Spleen (tissue), 11 donors: Measurements from ENCODE around the gene PRSS2. TPM values are rescaled to one million over a fixed set of nuclear protein-coding genes. Genes with fewer than 3 reads are reported as not detected.

Source experiments
- DNase-seq: peaks from one replicate; pipeline ENCODE4 v3.0.0-alpha.2; 2020
- H3K27ac ChIP-seq, 8 donors: fragments of 200-600 bp; sonication (generic) in 7 of 8; 1 replicate in 4 of 8; 2 replicates in 4 of 8; pipeline versions ENCODE4 v1.5.0 to v1.8.0; 2016 to 2021; ENCODE audit warnings: inconsistent platforms in 4 of 8, mild to moderate bottlenecking in 4 of 8, moderate library complexity in 1 of 8
- H3K27me3 ChIP-seq, 7 donors: fragments of 200-600 bp; sonication (generic) in 6 of 7; replicated peaks in 1 of 7; 1 replicate in 4 of 7; 2 replicates in 3 of 7; pipeline versions ENCODE4 v1.5.0 to v1.8.0; 2016 to 2021; ENCODE audit warnings: inconsistent platforms in 3 of 7, mild to moderate bottlenecking in 1 of 7
- H3K36me3 ChIP-seq, 6 donors: fragments of 200-600 bp; sonication (generic) in 5 of 6; 1 replicate in 4 of 6; 2 replicates in 2 of 6; pipeline versions ENCODE4 v1.5.0 to v1.8.0; 2016 to 2021; ENCODE audit warnings: inconsistent platforms in 2 of 6
- H3K4me1 ChIP-seq, 6 donors: fragments of 200-600 bp; sonication (generic) in 5 of 6; 1 replicate in 3 of 6; 2 replicates in 3 of 6; pipeline versions ENCODE4 v1.5.0 to v1.8.0; 2016 to 2021; ENCODE audit warnings: inconsistent platforms in 3 of 6
- H3K4me3 ChIP-seq, 8 donors: fragments of 200-600 bp; sonication (generic) in 7 of 8; 1 replicate in 4 of 8; 2 replicates in 4 of 8; pipeline versions ENCODE4 v1.5.0 to v1.8.0; 2016 to 2021; ENCODE audit warnings: inconsistent platforms in 4 of 8, mild to moderate bottlenecking in 4 of 8, moderate library complexity in 2 of 8
- H3K9me3 ChIP-seq, 8 donors: fragments of 200-600 bp; sonication (generic) in 7 of 8; 1 replicate in 4 of 8; 2 replicates in 4 of 8; pipeline versions ENCODE4 v1.5.0 to v1.8.0; 2016 to 2021; ENCODE audit warnings: inconsistent platforms in 4 of 8
- CTCF ChIP-seq, 11 experiments: fragments of 200-600 bp in 7 of 11; fragments of 450-650 bp in 4 of 11; sonication (generic) in 4 of 11; IDR thresholded peaks in 8 of 11; conservative IDR thresholded peaks in 3 of 11; 1 replicate in 7 of 11; 2 replicates in 4 of 11; pipeline versions ENCODE4 v1.4.0 to v1.8.0; 2016 to 2021; ENCODE audit warnings: antibody characterized with exemption in 11 of 11, inconsistent platforms in 4 of 11, mild to moderate bottlenecking in 1 of 11
- POLR2A ChIP-seq, 3 donors: fragments of 450-650 bp; IDR thresholded peaks; one replicate each; pipeline ENCODE4 v1.5.1; 2017; ENCODE audit warnings: antibody characterized with exemption in 3 of 3, mild to moderate bottlenecking in 1 of 3
- POLR2AphosphoS5 ChIP-seq, 3 donors: sonication (generic); formaldehyde crosslinking; IDR thresholded peaks; one replicate each; pipeline ENCODE4 v1.5.1; 2017; ENCODE audit warnings: antibody characterized with exemption in 3 of 3
- WGBS, 5 donors: extraction: QIAGEN DNeasy Blood & Tissue Kit in 3 of 5; methylation state at CpG; one replicate each; pipeline versions ENCODE4 v1.1.5 to v1.1.7; 2013 to 2018; 5-methylcytosine and 5-hydroxymethylcytosine counted together
- intact Hi-C: fragments of 100-400 bp; cut with DNase I; formaldehyde crosslinking; loops from one replicate; pipeline ENCODE4 v1.15.0; 2023; ENCODE audit warnings: low total_unique reads
- polyA plus RNA-seq, 3 donors: library from polyadenylated mRNA; stranded (reverse); fragments of 200-250 nt; gene quantifications; one replicate each; pipeline ENCODE4 v1.2.1, GENCODE V29; 2013
- total RNA-seq, 7 donors: library from RNA; depleted of rRNA in 3 of 7; stranded (reverse); fragments of >200 nt in 3 of 7; fragmentation: NEBNext Ultra II Directional in 4 of 7; extraction: Animal tissue kit (Norgen Biotek cat#: 25700) in 4 of 7; gene quantifications; one replicate each; pipeline versions ENCODE4 v1.1.0 to v1.2.1, GENCODE V29; 2016 to 2021
- donor health status: healthy with polysubstance abuse.
- donor health status: DM: no; HTN: no; CAD: no; lungs with moderate emphysema.
- donor health status: DM: no; HTN: no; CAD: no.
- donor health status: Bipolar disorder and iron deficiency.
- donor health status: healthy.
- donor health status: DM: no; HTN: no; CAD: no.
- donor health status: DM: yes; HTN: yes; CAD: no.

The PRSS2 gene
- total and polyA plus RNA-seq, 10 donors, result 1.1 to 14.5 (median 2.6) TPM; not detected in 4

GRCh38 chr7:142808802-142809583 lies 38.2 kb downstream of the PRSS2 start:
- Histone ChIP-seq H3K4me3 (peak overlapping the region in 2 of 8 donors; percentile 4 to 38), H3K36me3 (peaks cover 0 to under 1% (median 0%) of the 10 kb centered on the region in 6 donors), H3K27ac (peak overlapping the region; percentile 81 to 98 (median 90)), H3K27me3 (peaks cover 0 to 9% (median 0%) of the 10 kb centered on the region in 7 donors), H3K9me3 (no peaks in the 10 kb centered on the region), H3K4me1 (peaks cover 22 to 96% (median 77%) of the 10 kb centered on the region in 6 donors)
- intact Hi-C loops, result no loop called here
- TF ChIP-seq CTCF (IDR thresholded peaks at IDR 0.05 in 8 of 11, conservative IDR thresholded peaks at IDR 0.05 in 3 of 11), result no peak
- peak in 1 of 3 donors; percentile 71 for TF ChIP-seq POLR2A (IDR thresholded peaks at IDR 0.05)
- TF ChIP-seq POLR2AphosphoS5 (IDR thresholded peaks at IDR 0.05), result peak; percentile 31 to 93 (median 83)
- DNase-seq, result peak; percentile 95
- 17 to 36% (median 26%) methylated on average over 6 of the region's 6 CpGs for WGBS, 5 donors

GRCh38 chr7:142809671-142810070 lies 38.9 kb downstream of the PRSS2 start:
- peak overlapping the region in 2 of 8 donors; percentile 4 to 38 for H3K4me3 ChIP-seq
- no peak for TF ChIP-seq CTCF (IDR thresholded peaks at IDR 0.05 in 8 of 11, conservative IDR thresholded peaks at IDR 0.05 in 3 of 11)
- TF ChIP-seq POLR2A (IDR thresholded peaks at IDR 0.05), result no peak
- TF ChIP-seq POLR2AphosphoS5 (IDR thresholded peaks at IDR 0.05), result no peak
- peak overlapping the region; percentile 73 to 98 (median 90) for H3K27ac ChIP-seq
- H3K4me1 ChIP-seq, result peaks cover 20 to 89% (median 71%) of the 10 kb centered on the region in 6 donors
- H3K9me3 ChIP-seq, result no peaks in the 10 kb centered on the region
- intact Hi-C loops, result loop anchor here (10.0 kb wide), 1 partner anchor 145 kb away; no protein-coding TSS in a partner anchor
- 56 to 66% (median 63%) methylated on average over 2 of the region's 2 CpGs for WGBS, 5 donors
- DNase-seq, result no peak
- H3K27me3 ChIP-seq, result peaks cover 0 to 9% (median 0%) of the 10 kb centered on the region in 7 donors
- no peaks in the 10 kb centered on the region for H3K36me3 ChIP-seq

- DNase-seq, result no peak
- peaks cover 16 to 74% (median 55%) of the 10 kb centered on the region in 6 donors for H3K4me1 ChIP-seq
Observed at GRCh38 chr7:142811154-142811737, 40.5 kb downstream of the PRSS2 start.

More at GRCh38 chr7:142811154-142811737, 40.5 kb downstream of the PRSS2 start:
- Histone ChIP-seq H3K27me3 (peaks cover 0 to 16% (median 0%) of the 10 kb centered on the region in 7 donors), H3K4me3 (no peak overlapping the region), H3K9me3 (no peaks in the 10 kb centered on the region), H3K36me3 (no peaks in the 10 kb centered on the region), H3K27ac (peak overlapping the region in 7 of 8 donors; percentile 80 to 98 (median 91))
- TF ChIP-seq POLR2AphosphoS5 (IDR thresholded peaks at IDR 0.05), result no peak
- peak; percentile 33 to 79 (median 61) for TF ChIP-seq CTCF (IDR thresholded peaks at IDR 0.05 in 8 of 11, conservative IDR thresholded peaks at IDR 0.05 in 3 of 11)
- intact Hi-C loops, result loop anchor here (10.0 kb wide), 1 partner anchor 146 kb away; no protein-coding TSS in a partner anchor
- WGBS, 5 donors, result 26 to 33% (median 28%) methylated on average over 6 of the region's 6 CpGs
